ENCODE results near the gene BABAM2.
"Not testable (repeated sequence)": the region's sequence is repeated elsewhere in the genome, so short reads cannot be mapped to it uniquely, and the experiment has no call there.

Gene BABAM2

GRCh38 chr2:27954221-27954673 is 63.7 kb downstream of the BABAM2 start:
- DNase-seq, result no peak

DNA sequence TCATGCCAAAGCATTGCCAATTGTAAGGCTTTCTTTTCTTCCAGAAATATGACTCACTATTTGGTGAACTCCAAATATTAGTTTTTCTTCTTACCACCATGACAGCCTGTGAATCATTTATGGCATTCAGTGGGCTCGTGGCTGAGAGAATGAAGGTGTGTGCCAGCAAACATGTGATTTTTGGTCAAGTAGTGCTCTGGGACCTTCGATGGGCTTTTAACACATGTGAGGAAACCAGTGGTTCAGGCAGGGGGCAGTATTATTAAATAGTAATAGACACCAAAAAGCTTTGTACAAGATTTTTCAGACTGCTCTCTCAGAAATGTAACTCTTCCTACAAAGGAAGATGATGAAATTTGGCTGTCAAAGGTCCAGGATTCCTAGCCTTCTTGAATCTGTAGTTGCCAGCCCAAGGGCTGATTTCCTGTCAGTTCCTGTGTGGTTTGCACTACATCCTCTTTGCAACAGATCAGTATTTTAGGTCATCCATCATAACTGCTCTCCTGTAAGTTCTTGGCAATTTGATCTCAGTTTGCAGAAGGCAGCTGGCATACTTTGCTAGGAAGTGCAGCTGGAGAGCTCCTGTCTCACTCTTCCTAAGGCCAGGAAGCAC is 64.3 kb downstream of the BABAM2 start:
- peak; percentile 42 to 51 for DNase-seq

DNA sequence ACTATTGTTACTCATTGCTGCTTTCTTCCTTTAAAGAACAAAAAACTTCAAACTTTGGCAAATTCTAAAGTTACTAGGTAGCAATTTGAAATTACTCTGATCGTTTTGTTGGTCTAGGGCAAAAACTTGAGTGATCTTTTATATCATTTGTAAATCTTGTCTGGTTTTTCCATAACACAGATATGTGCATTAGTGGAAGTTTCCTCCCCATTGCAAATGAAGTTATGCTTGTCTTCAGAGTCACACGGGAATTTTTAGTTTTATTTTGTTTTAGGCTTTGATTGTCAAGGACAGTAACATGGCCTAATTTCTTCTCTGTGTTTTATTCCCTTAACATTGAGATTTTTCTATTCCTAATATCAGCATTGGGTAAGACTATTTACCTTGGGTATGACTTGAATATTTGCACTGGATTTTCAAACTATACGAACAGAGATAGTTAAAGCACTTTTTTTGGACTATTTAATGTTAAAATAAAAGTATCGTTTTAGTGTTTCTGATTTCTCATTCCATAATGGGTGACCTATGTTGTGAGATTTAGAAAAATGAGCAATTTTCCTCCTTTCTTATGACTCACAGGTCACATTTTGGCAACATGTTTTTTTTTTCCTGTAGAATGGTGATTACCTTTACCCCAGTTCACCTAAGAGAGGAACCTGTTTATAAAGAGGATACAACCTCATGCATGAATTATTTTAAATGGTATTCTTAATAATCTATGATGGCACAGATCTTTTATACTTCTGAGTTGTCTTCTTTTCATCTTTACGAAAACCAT is 65.0 kb downstream of the BABAM2 start:
- DNase-seq, result no peak

GRCh38 chr2:27956888-27957287 is 66.4 kb downstream of the BABAM2 start:
- no peak for DNase-seq

DNA sequence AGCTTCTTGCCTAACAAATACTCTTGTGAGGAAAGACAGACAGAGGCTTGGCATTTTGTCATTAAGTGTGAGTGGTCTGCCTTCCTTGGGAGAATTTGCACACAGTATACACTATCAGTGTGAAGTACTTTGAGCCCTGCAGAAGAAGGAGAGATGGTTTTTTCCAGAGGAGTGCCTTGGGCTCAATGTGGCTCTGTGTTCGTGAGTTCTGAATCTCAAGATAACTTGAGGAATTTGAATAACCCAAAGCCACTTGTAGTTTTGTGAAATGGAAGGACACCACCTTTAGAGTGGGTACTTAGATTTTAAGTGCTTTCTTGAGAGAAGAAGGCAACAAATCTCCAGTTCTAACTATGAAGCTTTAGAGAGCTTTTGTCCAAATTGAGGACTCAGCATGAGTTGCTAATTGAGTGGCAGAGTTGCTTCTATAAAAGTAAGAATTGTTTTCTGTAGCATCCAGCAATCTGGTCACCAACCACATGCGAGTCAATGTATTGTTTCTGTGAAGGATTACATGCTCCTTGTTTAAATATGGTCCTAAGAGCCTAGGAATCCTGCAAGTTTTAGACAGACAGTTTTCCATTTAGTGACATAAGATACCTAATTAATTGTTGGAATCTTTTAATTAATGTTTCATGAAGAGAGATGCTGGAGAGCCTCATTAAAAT is 68.3 kb downstream of the BABAM2 start:
- no peak for DNase-seq

GRCh38 chr2:27959496-27959895 is 69.0 kb downstream of the BABAM2 start:
- no peak for DNase-seq

DNA sequence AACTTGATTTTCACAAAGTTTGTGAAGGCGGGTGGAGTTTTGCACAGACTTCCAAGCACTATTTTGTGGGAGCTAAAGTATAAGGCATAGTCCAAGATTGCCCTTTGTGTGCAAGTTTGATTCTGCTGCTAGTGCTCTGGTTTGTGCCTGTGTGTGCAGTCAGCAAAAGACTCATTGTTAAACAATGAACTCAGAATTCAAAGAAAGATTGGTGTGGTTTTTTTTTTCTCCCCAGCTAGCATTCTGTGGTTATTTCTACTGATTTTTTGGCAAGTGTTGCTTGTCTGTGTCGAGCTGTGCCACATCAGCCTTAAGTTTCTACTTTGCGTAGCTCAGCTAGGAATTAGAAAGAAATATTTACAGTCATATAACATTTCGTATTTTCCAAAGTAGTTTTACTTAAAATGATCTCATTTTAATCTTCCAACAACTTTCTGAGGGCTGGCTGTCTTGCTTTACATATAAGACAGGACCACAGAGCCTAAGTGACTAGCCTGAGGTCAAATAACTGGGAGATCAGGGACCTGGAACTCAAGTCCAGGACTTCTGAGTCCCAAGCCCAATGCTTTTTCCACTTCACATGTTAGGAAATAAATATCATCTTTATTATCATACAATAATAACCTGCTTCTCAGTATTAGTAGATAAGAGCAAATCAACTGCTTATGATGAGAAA is 69.8 kb downstream of the BABAM2 start:
- DNase-seq, result no peak

- DNase-seq, result no peak
Measured at GRCh38 chr2:27962006-27962405, 71.5 kb downstream of the BABAM2 start.

GRCh38 chr2:27963472-27963871 is 72.9 kb downstream of the BABAM2 start:
- DNase-seq, result no peak

DNA sequence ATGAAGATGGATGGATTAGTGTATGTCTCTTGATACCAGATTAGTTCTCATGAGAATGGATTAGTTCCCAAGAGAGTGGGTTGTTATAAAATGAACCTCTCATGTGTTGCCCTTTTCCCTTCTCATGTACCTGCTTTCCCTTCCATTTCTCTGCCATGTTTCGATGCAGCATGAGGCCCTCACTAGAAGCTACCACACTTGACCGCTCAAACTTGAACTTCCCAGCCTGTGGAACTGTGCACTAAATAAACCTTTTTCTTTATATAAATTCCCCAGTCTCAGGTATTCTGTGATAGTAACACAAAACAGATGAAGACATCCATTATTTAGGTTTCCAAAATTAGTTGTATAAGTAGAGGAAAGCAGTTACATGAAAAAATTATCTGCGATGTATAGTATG is 73.5 kb downstream of the BABAM2 start:
- no peak for DNase-seq

- no peak for DNase-seq
Measured at GRCh38 chr2:27965841-27966240, 75.3 kb downstream of the BABAM2 start.

GRCh38 chr2:27966466-27966865 is 75.9 kb downstream of the BABAM2 start:
- no peak for DNase-seq

DNA sequence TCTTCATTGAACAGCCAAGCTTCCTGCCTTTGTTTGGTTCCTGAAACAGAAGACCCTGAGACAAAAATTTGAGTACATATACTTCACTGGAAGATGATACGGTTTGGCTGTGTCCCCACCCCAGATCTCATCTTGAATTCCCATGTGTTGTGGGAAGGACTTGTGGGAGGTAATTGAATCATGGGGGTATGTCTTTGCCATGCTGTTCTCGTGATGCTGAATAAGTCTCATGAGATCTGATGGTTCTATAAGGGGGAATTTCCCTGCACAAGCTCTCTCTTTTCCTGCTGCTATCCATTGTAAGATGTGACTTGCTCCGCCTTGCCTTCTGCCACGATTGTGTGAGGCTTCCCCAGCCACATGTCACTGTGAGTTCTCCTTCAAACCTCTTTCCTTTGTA is 76.5 kb downstream of the BABAM2 start:
- DNase-seq, result no peak

GRCh38 chr2:27968045-27968444 is 77.5 kb downstream of the BABAM2 start:
- DNase-seq, result not testable (repeated sequence)

DNA sequence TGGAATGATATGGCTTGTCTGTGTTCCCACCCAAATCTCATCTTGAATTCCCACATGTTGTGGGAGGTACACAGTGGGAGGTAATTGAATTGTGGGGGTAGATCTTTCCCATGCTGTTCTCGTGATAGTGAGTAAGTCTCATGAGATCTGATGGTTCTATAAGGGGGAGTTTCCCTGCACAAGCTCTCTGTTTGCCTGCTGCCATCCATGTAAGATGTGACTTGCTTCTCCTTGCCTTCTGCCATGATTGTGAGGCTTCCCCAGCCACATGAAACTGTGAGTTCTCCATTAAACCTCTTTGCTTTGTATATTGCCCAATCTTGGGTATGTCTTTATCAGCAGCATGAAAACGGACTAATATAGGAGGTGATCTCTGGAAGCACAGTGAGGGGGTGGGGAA is 78.4 kb downstream of the BABAM2 start:
- DNase-seq, result not testable (repeated sequence)

- no peak for DNase-seq
Measured at GRCh38 chr2:27972311-27972710, 81.8 kb downstream of the BABAM2 start.

DNA sequence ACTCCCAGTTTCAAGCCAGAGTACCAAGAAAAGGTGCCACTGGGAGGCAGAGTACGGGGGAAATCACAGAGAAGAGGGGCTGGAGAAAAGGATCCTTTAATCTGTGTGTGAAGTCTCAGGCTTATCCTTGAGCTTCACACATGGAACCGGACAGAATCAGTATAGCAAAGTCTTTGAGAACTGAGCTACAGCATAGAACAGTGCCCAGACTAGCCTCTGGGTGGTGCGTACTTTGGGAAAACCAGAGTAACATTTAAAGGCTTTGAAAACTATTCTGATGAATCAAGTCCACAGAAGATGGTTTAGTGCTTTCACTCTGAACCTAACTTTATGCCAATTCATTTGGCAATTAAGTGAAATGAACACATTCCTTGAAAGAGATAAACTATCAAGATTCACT is 83.1 kb downstream of the BABAM2 start:
- DNase-seq, result no peak

DNA sequence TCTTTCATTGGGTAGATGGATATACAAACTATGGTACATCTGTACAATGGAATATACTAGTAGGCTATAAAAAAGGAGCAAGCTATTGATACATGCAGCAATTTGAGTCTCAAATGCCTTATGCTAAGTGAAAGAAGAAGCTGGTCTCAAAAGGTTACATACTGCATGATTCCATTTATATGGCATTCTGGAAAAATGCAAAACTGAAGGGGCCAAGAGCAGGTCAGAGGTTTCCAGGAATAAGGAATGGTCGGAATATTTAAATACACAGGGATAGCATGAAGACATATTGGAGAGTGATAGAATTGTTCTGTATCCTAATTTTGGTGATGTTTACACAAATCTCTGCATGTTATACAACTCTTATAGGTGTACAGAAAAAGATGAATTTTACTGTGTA is 85.8 kb downstream of the BABAM2 start:
- no peak for DNase-seq

GRCh38 chr2:27977731-27978312 is 87.3 kb downstream of the BABAM2 start:
- peak in 1 of 2 donors; percentile 31 for DNase-seq

GRCh38 chr2:27978761-27979160 is 88.2 kb downstream of the BABAM2 start:
- DNase-seq, result not testable (repeated sequence)

DNA sequence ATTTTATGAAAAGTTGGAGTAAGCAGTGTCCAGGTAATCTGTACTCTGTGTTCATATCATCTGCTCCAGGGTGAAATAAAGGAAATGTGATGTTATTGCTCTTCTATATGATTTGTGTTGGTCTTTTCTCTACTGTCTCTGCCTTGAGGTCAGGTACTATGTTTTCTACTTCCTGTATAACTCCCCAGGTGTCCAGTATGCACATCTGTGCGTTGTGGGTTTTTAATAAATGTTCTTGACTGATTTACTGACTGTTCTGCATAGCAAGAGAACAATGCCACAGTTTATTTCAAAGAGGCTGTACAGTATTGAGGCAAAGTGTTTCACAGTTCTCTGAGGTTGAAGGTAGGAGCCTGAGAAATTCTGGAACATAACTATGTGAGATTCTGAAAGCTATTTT is 89.7 kb downstream of the BABAM2 start:
- DNase-seq, result no peak

DNA sequence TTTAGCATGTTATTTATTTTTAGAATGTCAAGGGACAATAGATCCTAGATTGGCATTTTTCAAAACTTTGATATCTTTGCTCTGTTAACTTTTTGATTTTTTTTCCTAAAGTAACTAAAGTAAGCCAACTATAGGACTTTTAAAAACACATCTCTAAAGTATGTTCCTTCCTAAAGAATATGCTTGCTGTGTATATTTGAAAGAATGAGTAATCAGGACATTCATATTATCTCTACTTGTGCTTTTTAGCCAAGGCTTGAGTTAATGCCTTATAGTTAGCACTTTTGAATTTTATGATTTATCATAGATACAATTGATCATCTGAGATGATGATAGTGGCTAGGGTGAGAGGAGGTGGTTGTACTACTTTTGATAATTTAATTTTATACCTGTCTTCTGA is 93.6 kb downstream of the BABAM2 start:
- no peak for DNase-seq

GRCh38 chr2:27988306-27988705 is 97.8 kb downstream of the BABAM2 start:
- no peak for DNase-seq

All from stimulated activated CD4-positive, alpha-beta T cell treated with anti-CD3 and anti-CD28 coated beads, Interleukin-2, amount 100 ng/mL, for 24 hours (primary cell).